GM19193 (cell line): ENCODE measurements around the gene SETD1A.

Experiments
- POLR2A ChIP-seq: IDR thresholded peaks from 4 replicates; pipeline ENCODE4 v1.6.1; 2011; ENCODE audit not compliant: insufficient read depth, insufficient read length; ENCODE audit errors: extremely low read depth

Gene SETD1A

DNA sequence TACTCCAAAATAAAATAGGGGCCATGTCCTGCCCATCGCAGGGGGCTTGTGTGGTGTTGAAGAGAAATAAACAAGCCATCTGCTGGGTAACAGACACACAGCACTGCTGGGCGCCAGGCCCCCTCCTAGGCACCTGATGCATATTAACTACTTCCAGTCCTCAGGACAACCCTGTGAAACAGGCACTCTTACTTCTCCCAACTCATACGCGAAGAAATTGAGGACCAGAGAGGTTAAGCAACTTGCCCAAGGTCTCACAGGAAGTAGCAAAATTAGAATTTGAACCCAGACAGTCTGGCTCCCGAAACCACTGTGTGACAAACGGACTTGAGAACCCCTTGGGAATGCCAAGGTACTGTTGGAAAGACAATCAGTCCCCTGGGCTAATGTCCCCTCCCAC is 50.1 kb downstream of the SETD1A start:
- no peak for TF ChIP-seq POLR2A

DNA sequence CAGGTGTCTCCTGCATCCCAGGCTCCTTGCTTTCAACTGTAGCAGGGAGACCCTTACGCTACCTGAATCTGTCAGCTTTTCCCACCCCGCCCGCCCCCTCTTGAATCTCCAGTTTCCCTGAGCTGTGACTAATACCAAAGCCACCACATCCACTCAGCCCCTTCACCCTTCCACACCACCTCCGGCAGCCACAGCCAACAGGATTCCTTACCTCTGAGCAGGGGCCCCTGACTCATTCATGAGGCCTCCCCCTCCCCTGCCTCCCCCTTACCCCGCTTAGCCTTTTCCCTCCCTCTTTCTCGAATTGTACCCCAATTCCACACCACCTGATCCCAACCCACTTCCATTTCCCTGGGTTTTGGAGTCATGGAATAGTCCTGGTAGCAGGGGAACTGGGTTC is 50.6 kb downstream of the SETD1A start:
- no peak for TF ChIP-seq POLR2A

DNA sequence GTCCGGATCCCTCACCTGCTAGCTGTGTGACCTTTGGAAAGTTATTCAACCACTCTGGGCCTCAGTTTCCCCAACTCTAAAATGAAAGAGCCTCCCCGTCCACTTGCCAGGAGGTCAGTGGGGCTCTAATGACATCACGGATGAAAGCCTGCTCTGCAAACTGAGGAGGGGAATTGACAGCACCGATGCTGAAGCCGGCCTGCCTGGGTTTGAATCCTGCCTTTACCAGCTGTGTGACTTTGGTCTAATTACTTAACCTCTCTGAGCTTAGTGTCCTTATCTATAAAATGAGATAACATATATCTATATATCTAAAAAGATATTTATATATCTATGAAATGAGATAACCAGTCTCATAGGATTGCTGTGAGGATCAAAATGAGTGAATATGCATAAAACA is 51.0 kb downstream of the SETD1A start:
- TF ChIP-seq POLR2A: no peak

DNA sequence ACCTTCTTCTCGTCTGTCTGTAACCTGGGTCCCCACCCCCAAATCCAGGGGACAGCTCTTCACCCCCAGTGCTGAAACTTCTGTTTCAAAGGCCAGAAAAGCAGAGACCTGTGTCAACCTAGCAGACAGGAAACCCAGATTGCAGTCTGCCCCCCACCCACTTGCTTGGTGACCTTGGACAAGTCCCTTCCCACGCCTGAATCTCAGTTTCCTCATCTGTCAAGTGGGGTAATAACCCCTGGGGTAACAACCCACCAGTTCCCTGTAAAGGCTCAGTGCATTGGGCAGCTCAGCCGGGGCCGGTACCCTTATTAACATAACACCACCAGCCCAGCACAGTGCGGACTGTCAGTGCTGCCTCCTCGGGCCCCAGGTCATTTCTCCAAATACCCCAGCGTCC is 51.6 kb downstream of the SETD1A start:
- no peak for TF ChIP-seq POLR2A

DNA sequence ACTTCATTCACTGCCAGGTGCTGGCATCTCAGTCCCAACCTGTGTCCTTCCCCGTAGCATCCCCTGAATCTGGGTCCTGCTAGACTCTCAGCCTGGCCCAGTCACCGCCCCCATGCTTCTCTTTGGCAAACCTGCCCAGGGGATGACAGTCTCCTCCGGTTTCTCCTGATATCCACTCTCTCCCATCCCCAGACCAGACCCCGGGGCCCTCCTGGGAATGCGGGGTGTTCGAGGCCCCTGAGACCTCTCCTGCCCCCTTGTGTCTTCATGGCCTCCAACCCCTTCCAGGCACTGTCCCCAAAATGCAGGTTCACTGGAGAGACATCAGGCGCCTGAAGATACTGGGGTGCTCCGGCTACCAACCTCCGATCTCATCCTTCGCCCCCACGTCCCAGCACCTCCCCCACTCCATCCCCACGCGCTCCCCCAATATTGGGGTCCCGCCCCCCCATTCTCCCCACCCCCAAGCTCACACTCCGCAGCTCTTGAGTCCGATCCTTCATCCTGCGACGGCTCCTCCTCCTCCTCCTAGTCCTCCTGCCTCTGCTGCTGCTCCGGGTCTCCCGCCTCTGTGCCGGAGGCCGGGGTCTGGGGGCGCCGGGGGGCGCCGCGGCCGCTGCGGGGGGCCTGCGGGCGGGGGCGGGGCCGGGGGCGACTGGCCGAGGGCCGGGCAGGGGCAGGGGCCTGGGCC is 52.5 kb downstream of the SETD1A start:
- no peak for TF ChIP-seq POLR2A

- no peak for TF ChIP-seq POLR2A
Measured at GRCh38 chr16:31010585-31011325, 53.2 kb downstream of the SETD1A start, which contains the start of gene STX1B. Gene STX1B (minus strand): TSS chr16:31010638. CDS start chr16:31010396, 242 bp downstream.

GRCh38 chr16:31016018-31016417 is 58.5 kb downstream of the SETD1A start:
- no peak for TF ChIP-seq POLR2A

DNA sequence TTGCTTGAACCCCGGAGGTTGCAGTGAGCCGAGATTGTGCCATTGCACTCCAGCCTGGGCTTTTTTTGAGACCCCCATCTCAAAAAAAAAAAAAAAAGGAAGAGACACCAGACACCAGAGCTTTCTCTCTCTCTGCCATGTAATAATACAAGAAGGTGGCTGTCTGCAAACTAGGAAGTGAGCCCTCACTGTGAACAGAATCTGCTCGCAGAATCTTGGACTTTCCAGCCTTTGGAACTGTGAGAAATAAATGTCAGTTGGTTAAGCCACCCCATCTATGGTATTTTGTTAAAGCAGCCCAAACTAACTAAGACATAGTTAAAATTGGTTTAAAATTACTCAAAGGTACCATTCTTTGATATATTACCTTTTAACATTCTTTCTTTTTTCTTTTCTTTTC is 63.0 kb downstream of the SETD1A start:
- TF ChIP-seq POLR2A: no peak

DNA sequence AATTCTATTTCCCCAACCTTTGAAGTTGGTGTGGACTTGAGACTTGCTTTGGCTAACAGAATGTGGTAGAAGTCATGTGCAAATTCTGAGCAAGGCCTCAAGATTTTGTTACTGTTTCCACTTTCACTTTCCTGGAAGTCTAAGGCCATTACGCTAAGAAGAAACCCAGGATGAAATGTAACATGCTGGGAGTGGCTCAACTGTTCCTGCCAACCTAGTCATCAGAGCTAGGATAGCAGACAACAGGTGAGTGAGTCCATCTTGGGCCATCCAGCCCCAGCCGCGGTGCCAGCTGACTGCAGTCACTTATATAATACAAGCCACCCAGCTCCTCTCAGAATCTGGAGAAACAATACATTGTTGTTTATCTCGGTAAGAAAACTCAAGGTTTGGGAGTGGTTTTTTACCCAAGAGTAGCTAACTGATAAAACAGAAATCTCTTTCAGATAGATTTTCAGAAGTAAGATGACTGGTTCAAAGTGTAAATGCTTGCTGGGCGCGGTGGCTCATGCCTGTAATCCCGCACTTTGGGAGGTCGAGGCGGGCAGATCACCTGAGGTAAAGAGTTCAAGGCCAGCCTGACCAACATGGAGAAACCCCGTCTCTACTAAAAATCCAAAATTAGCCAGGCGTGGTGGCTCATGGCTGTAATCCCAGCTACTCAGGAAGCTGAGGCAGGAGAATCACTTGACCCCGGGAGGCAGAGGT is 65.1 kb downstream of the SETD1A start:
- no peak for TF ChIP-seq POLR2A

GRCh38 chr16:31023252-31023602 is 65.7 kb downstream of the SETD1A start:
- TF ChIP-seq POLR2A: no peak

- no peak for TF ChIP-seq POLR2A
Measured at GRCh38 chr16:31023627-31024226, 66.2 kb downstream of the SETD1A start.

DNA sequence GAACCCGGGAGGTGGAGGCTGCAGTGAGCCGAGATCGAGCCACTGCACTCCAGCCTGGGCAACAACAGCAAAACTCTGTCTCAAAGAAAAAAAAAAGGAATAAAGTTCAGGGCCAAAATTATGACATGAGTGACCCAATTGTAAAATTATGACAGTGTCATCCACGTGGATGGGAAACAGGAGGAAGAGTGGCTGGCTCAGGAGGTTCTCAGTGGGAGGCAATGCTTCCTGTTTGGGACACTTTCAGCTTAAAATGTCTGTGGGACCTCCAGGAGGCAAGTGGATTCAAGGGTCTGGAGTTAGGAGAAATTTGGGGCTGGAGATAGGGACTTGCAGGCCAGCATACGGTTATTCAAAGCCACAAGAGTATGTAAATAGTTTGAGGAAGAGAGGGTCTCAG is 67.8 kb downstream of the SETD1A start:
- no peak for TF ChIP-seq POLR2A

DNA sequence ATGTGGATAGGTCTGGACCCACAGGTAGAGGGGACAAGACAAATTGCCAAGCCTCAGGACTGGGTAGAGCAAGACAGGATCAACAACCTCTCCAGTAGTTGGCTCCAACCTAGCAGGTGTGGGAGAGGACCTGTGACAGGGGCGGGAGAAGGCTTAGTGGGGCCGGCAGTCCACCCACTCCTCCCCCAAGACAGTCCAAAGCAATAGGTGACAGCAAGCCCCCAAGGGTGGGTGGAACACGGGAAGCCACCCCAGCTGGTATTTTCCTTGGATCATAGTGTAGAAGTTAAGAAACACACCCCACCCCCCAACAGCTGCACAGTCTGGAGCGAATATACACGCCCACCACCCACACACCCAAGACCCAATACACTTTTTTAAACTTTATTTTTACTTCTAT is 71.7 kb downstream of the SETD1A start:
- no peak for TF ChIP-seq POLR2A

GRCh38 chr16:31031276-31031675 is 73.7 kb downstream of the SETD1A start:
- no peak for TF ChIP-seq POLR2A
